Measurements from ENCODE around the gene REL.

The REL gene

GRCh38 chr2:60966507-60967405 lies 85.4 kb downstream of the REL start:
- no peak for DNase-seq

DNA sequence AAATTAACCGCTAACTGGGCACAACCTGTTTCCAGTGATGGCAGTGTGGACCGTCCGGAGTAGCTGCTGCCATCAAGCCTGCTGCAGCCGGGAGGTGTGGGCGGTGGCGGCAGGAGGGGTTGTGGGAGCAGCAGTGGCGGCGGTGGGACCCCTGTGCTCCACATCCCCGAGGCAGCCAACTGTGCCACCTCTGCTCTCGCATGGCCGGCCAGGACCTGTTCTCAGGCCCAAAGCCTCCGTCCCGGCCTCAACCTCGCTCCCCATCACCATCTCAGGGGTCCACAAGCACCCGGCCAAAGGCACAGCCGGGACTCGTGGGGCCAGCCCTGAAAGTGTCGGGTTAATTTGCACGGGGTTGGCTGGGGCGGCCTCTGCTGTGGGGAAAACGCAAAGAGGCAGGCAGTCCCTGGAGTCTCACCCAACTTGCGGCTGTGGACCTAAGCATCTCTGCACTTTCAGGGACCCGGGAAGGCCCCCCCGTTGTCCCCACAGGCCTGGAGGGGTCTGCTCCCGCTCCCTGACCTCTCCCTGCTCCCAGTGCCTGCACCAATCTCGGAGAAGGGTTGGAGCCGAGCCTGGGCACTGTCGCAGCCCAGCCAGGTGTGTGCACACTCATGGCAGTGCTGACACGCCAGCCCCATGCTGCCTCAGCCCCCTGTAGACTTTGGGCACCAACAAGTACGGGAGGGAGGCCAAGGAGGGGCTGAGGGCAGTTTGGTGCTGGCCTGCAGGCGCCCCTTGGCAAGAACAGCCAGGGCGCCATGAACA lies 91.7 kb downstream of the REL start:
- DNase-seq, result no peak

GRCh38 chr2:60973705-60974104 lies 92.3 kb downstream of the REL start:
- DNase-seq, result no peak

GRCh38 chr2:60974652-60975051 lies 93.3 kb downstream of the REL start:
- DNase-seq, result no peak
